Cerebellar cortex (tissue), 1 donor: ENCODE measurements around the gene DDB1.

Experiments
- DNase-seq: peaks from one replicate; pipeline ENCODE4 v3.0.0-alpha.2; 2015; ENCODE audit warnings: low spot score

The DDB1 gene

DNA sequence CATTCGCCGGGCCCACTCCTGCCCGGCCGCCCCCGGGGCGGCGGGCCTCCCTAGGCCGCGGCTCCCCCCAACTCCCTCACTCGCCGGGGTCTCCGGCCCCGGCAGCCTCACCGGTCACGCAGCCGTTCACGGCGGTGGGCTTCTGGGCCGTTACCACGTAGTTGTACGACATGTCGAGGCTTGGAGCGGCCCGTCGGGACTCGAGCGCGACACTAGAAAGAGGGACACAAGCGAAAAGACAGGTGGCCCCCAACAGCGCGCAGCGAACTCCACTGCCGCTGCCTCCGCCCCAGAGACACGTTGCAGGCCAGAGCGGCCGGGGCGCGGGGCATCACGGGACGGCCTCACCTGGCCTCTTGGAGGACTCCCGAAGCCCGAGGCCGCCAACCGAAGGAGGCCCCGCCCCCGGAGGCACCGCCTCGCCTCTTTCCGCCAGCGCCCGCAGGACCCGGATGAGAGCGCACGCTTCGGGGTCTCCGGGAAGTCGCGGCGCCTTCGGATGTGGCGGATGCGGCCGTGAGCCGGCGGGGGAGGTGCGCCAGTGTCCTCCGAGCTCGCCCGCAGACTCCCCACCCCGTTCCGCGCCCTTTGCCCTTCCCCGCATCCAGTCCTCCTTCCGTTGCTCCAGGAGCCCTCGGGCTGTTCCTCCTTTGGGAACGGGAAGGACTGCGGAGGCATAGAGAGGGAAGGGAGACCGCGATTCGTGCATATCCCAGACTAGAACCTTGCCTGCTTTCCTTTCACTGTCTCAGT lies at the start of gene DDB1, which contains the start of gene TKFC:
TSS of gene DDB1 (minus strand) at position 309 of the 753 bp plus-strand sequence. CDS start at position 172, 137 bp downstream.
TSS of gene TKFC (plus strand) at position 432 of the 753 bp plus-strand sequence. CDS start 1,501 bp downstream, outside the sequence.
- peak; percentile 93 for DNase-seq

- no peak for DNase-seq
Measured at GRCh38 chr11:61380884-61381283, 48.0 kb upstream of the DDB1 start.

DNA sequence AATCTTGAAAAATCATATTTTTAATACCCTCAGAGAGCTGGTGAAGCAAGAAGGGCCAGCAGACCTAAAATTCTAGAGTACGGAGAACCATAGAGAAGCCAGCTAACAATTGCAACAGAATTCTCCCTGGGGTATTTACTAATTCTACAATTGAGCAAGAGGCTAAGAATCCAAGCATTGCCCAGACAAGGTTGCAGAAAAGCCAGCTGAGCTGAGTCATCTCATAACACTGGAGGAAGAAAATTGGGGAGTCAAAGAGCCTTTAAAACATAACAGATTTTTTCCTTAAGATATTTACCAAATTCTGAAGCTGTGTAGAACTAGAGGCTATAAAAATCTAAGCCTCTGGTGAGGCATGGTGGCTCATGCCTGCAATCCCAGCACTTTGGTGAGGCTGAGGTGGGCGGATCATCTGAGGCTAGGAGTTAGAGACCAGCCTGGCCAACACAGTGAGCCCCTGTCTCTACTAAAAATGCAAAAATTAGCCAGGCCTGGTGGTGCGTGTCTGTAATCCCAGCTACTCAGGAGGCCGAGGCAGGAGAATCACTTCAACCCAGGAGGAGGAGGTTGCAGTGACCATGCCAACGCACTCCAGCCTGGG lies 45.9 kb upstream of the DDB1 start:
- DNase-seq = no peak

DNA sequence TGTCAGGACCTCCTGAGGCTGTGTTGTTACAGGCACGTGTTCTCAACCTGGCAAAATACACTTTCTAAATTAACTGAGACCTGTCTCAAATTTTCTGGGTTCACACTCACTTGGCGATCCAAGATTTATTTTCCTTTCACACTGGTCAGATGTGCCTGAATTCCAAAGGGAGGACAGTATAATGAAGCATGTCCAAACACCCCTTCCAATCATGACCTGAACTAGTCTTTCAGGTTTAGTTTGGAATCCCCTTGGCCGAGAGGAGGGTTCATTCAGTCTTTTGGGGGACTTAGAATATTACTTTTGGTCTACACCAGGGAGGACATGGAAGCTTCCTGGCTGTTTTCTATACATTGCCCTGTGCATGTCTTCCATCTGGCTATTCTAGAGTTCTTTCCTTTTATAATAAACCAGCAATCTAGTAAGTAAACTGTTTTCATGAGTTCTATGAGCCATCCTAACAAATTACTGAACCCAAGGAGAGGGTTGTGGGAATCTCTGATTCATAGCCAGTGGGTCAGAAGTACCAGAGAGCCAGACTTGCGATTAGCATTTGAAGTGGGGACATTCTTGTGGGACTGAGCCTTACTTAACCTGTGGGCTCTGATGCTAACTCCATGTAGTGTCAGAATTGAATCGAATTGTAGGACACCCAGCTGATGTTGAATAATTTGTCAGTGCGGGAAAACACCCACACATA lies 44.7 kb upstream of the DDB1 start:
- no peak for DNase-seq

DNA sequence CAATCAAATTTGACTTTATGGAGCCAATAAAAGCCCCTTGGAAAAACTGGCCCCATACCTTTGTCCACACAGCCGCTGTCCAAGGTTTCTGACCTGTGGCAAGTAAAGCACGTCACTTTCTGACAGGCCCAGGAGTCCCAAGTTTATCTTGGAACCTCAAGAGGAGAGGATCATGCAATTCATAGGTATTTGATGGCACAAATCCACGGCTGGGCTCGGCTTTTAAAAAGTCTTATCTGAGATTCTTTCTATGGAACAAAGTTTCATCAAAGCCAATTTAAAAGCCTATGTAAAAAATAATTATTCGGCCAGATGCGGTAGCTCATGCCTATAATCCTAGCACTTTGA lies 42.8 kb upstream of the DDB1 start:
- no peak for DNase-seq

DNA sequence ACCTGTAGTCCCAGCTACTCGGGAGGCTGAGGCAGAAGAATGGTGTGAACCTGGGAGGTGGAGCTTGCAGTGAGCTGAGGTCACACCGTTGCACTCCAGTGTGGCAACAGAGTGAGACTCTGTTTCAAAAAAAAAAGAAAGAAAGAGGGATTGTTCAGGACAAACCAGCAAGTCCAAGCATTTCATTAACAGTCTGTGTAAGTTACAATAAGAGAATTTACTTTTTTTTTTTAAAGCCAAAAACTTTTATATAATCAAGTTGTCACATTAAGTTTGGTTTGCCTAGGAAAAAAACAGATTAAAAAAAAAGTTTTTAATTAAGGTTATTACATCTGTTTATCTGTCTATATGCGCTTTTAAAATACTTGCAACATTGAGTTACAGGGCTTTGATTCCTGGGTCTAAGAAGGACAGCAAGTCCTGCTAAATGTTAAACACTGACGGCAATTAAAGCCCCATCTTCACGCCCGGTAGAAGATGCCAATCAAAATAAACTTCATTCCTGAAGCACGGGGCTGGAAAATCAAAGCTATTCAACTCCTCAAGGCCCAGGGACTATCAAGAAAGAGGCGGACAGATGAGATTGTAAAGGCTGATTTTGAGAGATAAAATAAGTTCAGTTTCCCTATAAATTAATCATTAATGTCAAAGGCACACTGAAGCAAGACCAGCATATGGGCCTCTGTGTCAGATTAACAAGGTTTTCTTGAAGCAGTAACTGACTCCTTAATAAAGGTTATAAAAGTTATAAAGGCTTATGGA lies 39.9 kb upstream of the DDB1 start:
- DNase-seq = no peak

GRCh38 chr11:61370349-61371005 lies 37.6 kb upstream of the DDB1 start:
- DNase-seq = no peak

DNA sequence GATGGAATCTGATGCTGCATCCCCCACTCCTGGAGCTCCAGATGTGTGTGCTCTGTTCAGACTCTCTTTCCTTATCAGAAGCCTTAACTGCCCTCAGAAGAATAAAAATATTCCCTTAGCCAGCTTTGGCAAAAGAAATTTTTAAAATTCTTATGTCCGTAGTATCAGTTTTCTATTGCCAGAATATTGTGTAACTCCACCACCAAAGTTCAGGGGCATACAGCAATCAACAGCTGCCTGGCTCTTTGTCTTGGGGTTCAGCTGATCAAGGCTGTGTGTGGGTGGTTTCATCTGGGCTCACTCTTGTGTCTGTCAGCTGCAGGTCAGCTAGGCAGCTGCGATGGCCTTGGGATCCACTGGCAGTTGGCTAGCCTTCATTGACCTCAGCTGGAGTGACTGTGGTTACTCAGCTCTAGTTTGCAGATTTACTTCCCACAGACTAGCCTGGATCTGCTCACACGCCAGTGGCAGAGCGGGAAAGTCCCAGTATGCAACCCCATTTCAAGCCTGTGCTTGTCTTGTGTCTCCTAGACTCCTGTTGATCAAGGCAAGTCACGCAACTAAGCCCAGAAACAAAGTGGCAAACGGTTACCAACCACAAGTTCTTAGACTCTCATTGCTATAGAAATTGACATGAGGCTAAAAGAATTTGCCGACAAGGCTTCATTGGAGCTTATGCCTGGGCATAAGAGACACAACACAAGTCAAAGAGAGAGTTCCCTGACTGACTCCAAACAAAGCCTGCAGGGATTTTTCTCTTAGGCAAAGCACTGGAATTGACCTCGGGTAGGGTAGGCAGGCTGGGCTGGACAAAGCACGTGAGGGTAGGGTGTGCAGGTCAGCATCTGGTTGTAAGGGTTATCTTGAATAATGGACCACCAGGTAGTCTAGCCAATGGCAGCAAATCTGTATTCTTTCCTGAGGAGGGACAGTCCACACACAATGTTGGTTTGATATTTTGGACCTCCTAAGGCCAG lies 36.8 kb upstream of the DDB1 start:
- DNase-seq = no peak

DNA sequence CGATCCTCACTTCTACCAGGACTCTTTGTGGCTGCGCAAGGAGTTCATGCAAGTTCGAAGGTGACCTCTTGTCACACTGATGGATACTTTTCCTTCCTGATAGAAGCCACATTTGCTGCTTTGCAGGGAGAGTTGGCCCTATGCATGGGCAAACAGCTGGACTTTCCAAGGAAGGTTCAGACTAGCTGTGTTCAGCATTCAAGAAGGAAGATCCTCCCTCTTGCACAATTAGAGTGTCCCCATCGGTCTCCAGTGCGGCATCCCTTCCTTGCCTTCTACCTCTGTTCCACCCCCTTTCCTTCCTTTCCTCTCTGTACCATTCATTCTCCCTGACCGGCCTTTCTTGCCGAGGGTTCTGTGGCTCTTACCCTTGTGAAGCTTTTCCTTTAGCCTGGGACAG lies 35.7 kb upstream of the DDB1 start:
- no peak for DNase-seq

DNA sequence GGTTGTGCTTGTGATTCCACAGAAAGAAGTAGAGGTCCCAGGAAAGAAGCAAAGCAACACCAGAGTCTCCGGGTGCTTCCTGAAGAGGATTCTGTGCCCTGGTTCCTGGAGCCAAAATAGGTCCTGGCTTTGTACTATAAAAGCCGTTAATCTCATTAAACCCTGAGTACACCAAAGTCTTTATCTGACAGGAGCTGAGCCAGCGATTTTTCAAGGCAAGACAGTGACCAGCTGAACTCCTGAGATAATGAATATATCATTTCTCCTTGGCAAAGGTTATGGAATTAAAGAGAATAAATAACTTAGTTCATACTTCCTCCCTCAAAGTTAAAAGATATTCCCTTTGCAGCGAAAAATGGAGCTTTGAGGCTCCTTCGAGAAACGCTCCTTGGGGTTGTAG lies 34.5 kb upstream of the DDB1 start:
- no peak for DNase-seq

- no peak for DNase-seq
Measured at GRCh38 chr11:61364012-61364675, 31.2 kb upstream of the DDB1 start.

GRCh38 chr11:61362542-61362875 lies 29.6 kb upstream of the DDB1 start:
- no peak for DNase-seq

DNA sequence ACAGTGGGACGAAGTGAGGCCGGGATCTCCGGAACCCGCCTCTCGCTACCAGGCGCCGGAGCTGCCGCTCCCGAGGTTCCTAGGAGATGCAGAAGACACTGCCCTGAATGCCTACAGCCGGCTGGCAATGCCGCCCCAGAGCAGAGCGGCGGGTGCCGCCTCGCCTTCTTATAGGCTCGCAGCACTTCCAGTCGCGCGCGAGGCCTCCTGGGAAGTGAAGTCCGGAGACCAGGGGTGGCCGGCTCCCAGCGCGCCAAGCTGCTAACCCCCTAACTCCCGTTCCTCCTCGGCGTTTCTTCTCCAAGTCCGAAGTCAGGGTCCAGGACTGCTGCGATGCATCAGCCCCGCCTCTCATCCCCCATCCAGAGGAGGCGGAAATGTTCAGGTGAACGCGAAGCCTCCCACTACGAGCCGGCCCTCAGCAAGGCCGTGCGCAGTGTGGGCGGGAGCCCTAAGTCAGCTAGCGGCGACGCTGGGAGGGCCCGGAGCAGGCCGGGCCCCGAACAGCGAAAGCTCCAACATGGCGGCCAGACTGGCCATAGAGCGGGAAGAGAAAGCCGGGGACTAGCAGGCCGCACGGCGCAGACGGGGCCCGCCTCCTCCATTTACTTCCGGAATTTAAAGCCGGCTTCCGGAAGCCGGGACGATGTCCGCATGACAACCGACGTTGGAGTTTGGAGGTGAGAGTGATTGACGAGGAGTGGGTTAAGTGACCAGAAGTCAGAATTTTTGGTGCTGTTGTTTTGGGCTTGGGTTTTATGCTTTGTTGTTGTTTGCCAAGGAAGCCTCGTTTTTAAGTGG lies 29.0 kb upstream of the DDB1 start, which contains the start of the genes CYB561A3 and TMEM138:
TSS of gene CYB561A3 (minus strand) at position 142 of the 801 bp plus-strand sequence. CDS start 5,169 bp downstream, outside the sequence.
TSS of gene TMEM138 (plus strand) at position 634 of the 801 bp plus-strand sequence. CDS start 2,017 bp downstream, outside the sequence.
- peak; percentile 95 for DNase-seq

- peak; percentile 16 for DNase-seq
Measured at GRCh38 chr11:61361237-61361740, 28.4 kb upstream of the DDB1 start.

GRCh38 chr11:61359516-61359915 lies 26.6 kb upstream of the DDB1 start:
- DNase-seq = no peak

DNA sequence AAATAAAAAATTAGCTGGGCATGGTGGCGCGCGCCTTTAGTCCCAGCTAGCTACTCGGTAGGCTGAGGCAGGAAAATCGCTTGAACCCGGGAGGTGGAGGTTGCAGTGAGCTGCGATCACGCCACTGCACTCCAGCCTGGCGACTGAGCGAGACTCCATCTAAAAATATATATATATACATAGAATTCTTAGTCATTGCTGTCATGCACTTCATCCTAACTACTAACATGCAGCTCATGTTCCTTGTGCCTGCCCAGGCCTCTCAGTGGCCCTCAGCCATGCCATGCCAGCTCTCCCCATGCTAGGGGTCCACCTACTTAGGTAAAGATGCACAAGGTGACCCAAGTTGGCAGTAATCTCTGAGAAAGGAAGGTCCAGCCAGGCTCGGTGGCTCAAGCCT lies 25.7 kb upstream of the DDB1 start:
- DNase-seq = no peak

- DNase-seq = no peak
Measured at GRCh38 chr11:61357894-61358239, 25.0 kb upstream of the DDB1 start.

- DNase-seq = no peak
Measured at GRCh38 chr11:61357233-61357893, 24.5 kb upstream of the DDB1 start.
